ENCODE measurements around the gene TAX1BP3. TPM values are rescaled to one million over a fixed set of nuclear protein-coding genes. Genes with fewer than 3 reads are reported as not detected.

The TAX1BP3 gene
- total and polyA plus RNA-seq, 2 of the 4 experiments (the other 2 are of a cell fraction) = 146 to 176 TPM

- H2BK5ac ChIP-seq (ENCODE audit: low read depth, low read length, poor library complexity, severe bottlenecking) = no peak overlapping the region
- H3K9me1 ChIP-seq (ENCODE audit: insufficient read depth, low read length) = peaks cover 21% of the 10 kb centered on the region
- BruUV-seq (replicated peaks) = no TSS peak
- H3K18ac ChIP-seq (ENCODE audit: low read depth, low read length) = no peak overlapping the region
- POLR2A ChIA-PET (ENCODE audit: unreplicated experiment) = no interaction called here
- ATAC-seq (ENCODE audit: low read depth) = no peak
- no peak overlapping the region for H4K5ac ChIP-seq (ENCODE audit: low read depth, low read length)
- no peaks in the 10 kb centered on the region for H3K27me3 ChIP-seq (ENCODE audit: control insufficient read depth, insufficient read depth, low read length)
- peaks cover 0 to 16% of the 10 kb centered on the region in 2 experiments; a peak in 2 of 4 replicates for H3K79me1 ChIP-seq (ENCODE audit: low read depth in 1 of 2, low read length in 2 of 2)
- H4K20me1 ChIP-seq (ENCODE audit: insufficient read depth, low read length) = peaks cover 26% of the 10 kb centered on the region
- in situ Hi-C loops (cut with MboI; ENCODE audit: low sequenced_read_pairs) (no loop called here), intact Hi-C loops (cut with micrococcal nuclease) (no loop called here), dilution Hi-C loops (cut with HindIII; ENCODE audit: low sequenced_read_pairs, unreplicated experiment) (no loop called here)
- no peak overlapping the region for H3K4me2 ChIP-seq (ENCODE audit: low read depth, low read length)
- H3K4me3 ChIP-seq (ENCODE audit: insufficient read depth, low read depth, low read length) = no peak overlapping the region
- H2BK20ac ChIP-seq (ENCODE audit: low read depth, low read length) = no peak overlapping the region
- H3K4ac ChIP-seq (ENCODE audit: low read depth, low read length) = no peak overlapping the region
- H3K4me1 ChIP-seq (ENCODE audit: control insufficient read depth, insufficient read depth, low read length) = peaks cover 8% of the 10 kb centered on the region
- H2AK9ac ChIP-seq (replicated peaks; ENCODE audit: low read depth, low read length, poor library complexity) = peak overlapping the region; percentile 65
- no peak overlapping the region for H3K56ac ChIP-seq (ENCODE audit: extremely low read depth, insufficient read depth, low read length)
- H3K27ac ChIP-seq (ENCODE audit: insufficient read depth, low read length) = no peak overlapping the region
- DNase-seq = no peak
- H2BK15ac ChIP-seq (ENCODE audit: low read depth, low read length) = no peak overlapping the region
- TF ChIP-seq SMC3 (IDR thresholded peaks at IDR 0.05; ENCODE audit: low read depth, low read length) (no peak), CHD1 (IDR thresholded peaks at IDR 0.05; ENCODE audit: low read depth, low read length) (no peak), CTCF (conservative IDR thresholded peaks at IDR 0.05; ENCODE audit: low read depth, low read length) (no peak), USF2 (IDR thresholded peaks at IDR 0.05; ENCODE audit: low read depth, low read length) (no peak), CEBPB (IDR thresholded peaks at IDR 0.05; ENCODE audit: low read depth, low read length) (no peak), MAZ (IDR thresholded peaks at IDR 0.05; ENCODE audit: borderline replicate concordance, low read depth, low read length) (no peak), MXI1 (IDR thresholded peaks at IDR 0.05; ENCODE audit: borderline replicate concordance, low read depth, low read length) (no peak), RAD21 (IDR thresholded peaks at IDR 0.05; ENCODE audit: low read length) (no peak)
- no peak overlapping the region for H2AFZ ChIP-seq (replicated peaks; ENCODE audit: low read length, poor library complexity)
- CTCF ChIA-PET = no interaction called here
- H3K9ac ChIP-seq (ENCODE audit: low read depth, low read length) = no peak overlapping the region
- H3K9me3 ChIP-seq (ENCODE audit: control insufficient read depth, insufficient read depth, low read length) = no peaks in the 10 kb centered on the region
- no peak overlapping the region for H4K91ac ChIP-seq (ENCODE audit: insufficient read depth, low read depth, low read length)
- WGBS, 2 experiments (ENCODE audit: extremely low coverage in 2 of 2, insufficient read length in 1 of 2) = 94% methylated on average over 15 of the region's 42 CpGs; no CpG with 5 or more reads in 1 of the 2 experiments
- no peak overlapping the region for H3K23ac ChIP-seq (ENCODE audit: low read depth, low read length)
- H2AK5ac ChIP-seq (ENCODE audit: low read depth, low read length) = peak overlapping the region; percentile 24; the same call in 1 of the 2 replicates
- no peak overlapping the region for H2BK120ac ChIP-seq (ENCODE audit: low read depth, low read length)
- H3K36me3 ChIP-seq (ENCODE audit: control insufficient read depth, insufficient read depth, low read length) = peaks cover 21% of the 10 kb centered on the region
- H3K14ac ChIP-seq (replicated peaks; ENCODE audit: low read depth, low read length) = no peak overlapping the region
- H4K8ac ChIP-seq (ENCODE audit: low read depth in 2 of 2, low read length in 2 of 2) = no peak overlapping the region
Observed at GRCh38 chr17:3657874-3658783, 10.2 kb downstream of the TAX1BP3 start.

All from IMR-90 (cell line).